Smooth muscle cell (in vitro differentiated cells): Measurements from ENCODE around the gene CDK18. TPM values are rescaled to one million over a fixed set of nuclear protein-coding genes. Genes with fewer than 3 reads are reported as not detected.

Experiments used
- DNase-seq: peaks from one replicate; lab custom pipeline; 2025; ENCODE audit not compliant: unreplicated experiment; lab: John Stamatoyannopoulos, UW
- H2AFZ ChIP-seq: fragments of 200-600 bp; sonication (generic); 2 replicates; pipeline ENCODE4 v1.6.0; 2016; ENCODE audit warnings: antibody characterized with exemption, low read depth, mild to moderate bottlenecking
- H3F3A ChIP-seq: fragments of 200-600 bp; sonication (generic); 2 replicates; pipeline ENCODE4 v1.6.0; 2017; ENCODE audit warnings: antibody characterized with exemption, low read depth
- H3K27ac ChIP-seq: fragments of 200-600 bp; sonication (generic); 2 replicates; pipeline ENCODE4 v1.5.1; 2016; ENCODE audit warnings: low read depth, mild to moderate bottlenecking
- H3K27me3 ChIP-seq: fragments of 200-600 bp; sonication (generic); 2 replicates; pipeline ENCODE4 v1.6.1; 2016; ENCODE audit warnings: low read depth, mild to moderate bottlenecking
- H3K36me3 ChIP-seq: fragments of 200-600 bp; sonication (generic); 2 replicates; pipeline ENCODE4 v1.5.1; 2016; ENCODE audit warnings: low read depth
- H3K4me1 ChIP-seq: fragments of 200-600 bp; sonication (generic); 2 replicates; pipeline ENCODE4 v1.5.1; 2016; ENCODE audit warnings: low read depth
- H3K4me2 ChIP-seq: fragments of 200-600 bp; sonication (generic); 2 replicates; pipeline ENCODE4 v1.6.0; 2016; ENCODE audit warnings: mild to moderate bottlenecking
- H3K4me3 ChIP-seq: fragments of 200-600 bp; sonication (generic); 2 replicates; pipeline ENCODE4 v1.5.1; 2016; ENCODE audit warnings: mild to moderate bottlenecking
- H3K79me2 ChIP-seq: fragments of 200-600 bp; sonication (generic); 2 replicates; pipeline ENCODE4 v1.6.0; 2016; ENCODE audit warnings: low read depth, mild to moderate bottlenecking
- H3K9ac ChIP-seq: fragments of 200-600 bp; sonication (generic); 2 replicates; pipeline ENCODE4 v1.6.0; 2016; ENCODE audit warnings: low read depth
- H3K9me3 ChIP-seq: fragments of 200-600 bp; sonication (generic); replicated peaks from 2 replicates; pipeline ENCODE4 v1.5.1; 2016; ENCODE audit warnings: low read depth
- H4K20me1 ChIP-seq: fragments of 200-600 bp; sonication (generic); 2 replicates; pipeline ENCODE4 v1.6.0; 2016; ENCODE audit warnings: low read depth
- CTCF ChIP-seq: fragments of 200-600 bp; sonication (generic); IDR thresholded peaks from 2 replicates; pipeline ENCODE4 v1.5.1; 2017; ENCODE audit warnings: borderline replicate concordance, mild to moderate bottlenecking, antibody characterized with exemption; ENCODE audit not compliant: insufficient read depth, poor library complexity, severe bottlenecking
- WGBS: methylation state at CpG from one replicate; pipeline ENCODE4 v1.1.7; 2016; ENCODE audit warnings: low lambda C conversion rate; 5-methylcytosine and 5-hydroxymethylcytosine counted together
- polyA plus RNA-seq: library from polyadenylated mRNA; unstranded; fragments of >200 nt; fragmentation: Nextera tagmentation; extraction: Ambion mirVana; gene quantifications from 2 replicates; pipeline ENCODE4 v1.2.1, GENCODE V29; 2016
- total RNA-seq: library from RNA; depleted of rRNA; stranded (reverse); fragments of >200 nt; gene quantifications from 2 replicates; pipeline ENCODE4 v1.2.3, GENCODE V29; 2014

The CDK18 gene
- total RNA-seq (3.5 and 6.1 TPM in 2 replicates), polyA plus RNA-seq (6.1 and 10.0 TPM in 2 replicates)

GRCh38 chr1:205504311-205505075, at the start of gene CDK18:
CDK18 (plus strand) TSS chr1:205504669; CDS start chr1:205523168, 18,499 bp downstream.
- Histone ChIP-seq H3K27me3 (no peaks in the 10 kb centered on the region), H3K36me3 (no peaks in the 10 kb centered on the region), H3K4me3 (peak within 1 kb of the TSS; percentile 81), H3F3A (no peaks in the 10 kb centered on the region), H3K79me2 (no peaks in the 10 kb centered on the region), H2AFZ (peak within 1 kb of the TSS; percentile 97), H3K4me1 (peaks cover 5% of the 10 kb centered on the region), H4K20me1 (peaks cover 3% of the 10 kb centered on the region), H3K9me3 (no peaks in the 10 kb centered on the region), H3K9ac (peak within 1 kb of the TSS; percentile 47), H3K4me2 (peak within 1 kb of the TSS; percentile 99), H3K27ac (no peak within 1 kb of the TSS)
- TF ChIP-seq CTCF, result no peak
- WGBS, result 4% methylated on average over 30 of the region's 42 CpGs
- DNase-seq, result peak; percentile 17

GRCh38 chr1:205454903-205455335, 49.5 kb upstream of the CDK18 start:
- H3F3A ChIP-seq, result no peaks in the 10 kb centered on the region
- H3K79me2 ChIP-seq, result no peaks in the 10 kb centered on the region
- no peaks in the 10 kb centered on the region for H4K20me1 ChIP-seq
- no peak for TF ChIP-seq CTCF
- H3K27ac ChIP-seq, result no peak overlapping the region
- no peaks in the 10 kb centered on the region for H3K9me3 ChIP-seq
- no peak for DNase-seq
- no peaks in the 10 kb centered on the region for H3K36me3 ChIP-seq
- H3K4me1 ChIP-seq, result peaks cover 38% of the 10 kb centered on the region
- peaks cover 70% of the 10 kb centered on the region for H3K27me3 ChIP-seq
- no peak overlapping the region for H2AFZ ChIP-seq
- 14% methylated on average over 6 of the region's 6 CpGs for WGBS
- H3K9ac ChIP-seq, result no peak overlapping the region
- no peak overlapping the region for H3K4me2 ChIP-seq
- no peak overlapping the region for H3K4me3 ChIP-seq

GRCh38 chr1:205455581-205456382, 48.7 kb upstream of the CDK18 start, which contains the start of gene BLACAT1:
BLACAT1 (minus strand) TSS chr1:205456045.
- peak within 1 kb of the TSS; percentile 81 for H3K4me2 ChIP-seq
- H3K9ac ChIP-seq, result no peak within 1 kb of the TSS
- DNase-seq, result no peak
- H3K27me3 ChIP-seq, result peaks cover 76% of the 10 kb centered on the region
- H3K36me3 ChIP-seq, result no peaks in the 10 kb centered on the region
- peak within 1 kb of the TSS; percentile 31 for H3K4me3 ChIP-seq
- no peaks in the 10 kb centered on the region for H3F3A ChIP-seq
- H3K79me2 ChIP-seq, result no peaks in the 10 kb centered on the region
- no peaks in the 10 kb centered on the region for H4K20me1 ChIP-seq
- TF ChIP-seq CTCF, result no peak
- H2AFZ ChIP-seq, result no peak within 1 kb of the TSS
- H3K27ac ChIP-seq, result no peak within 1 kb of the TSS
- H3K4me1 ChIP-seq, result peaks cover 32% of the 10 kb centered on the region
- 1% methylated on average over 53 of the region's 53 CpGs for WGBS
- no peaks in the 10 kb centered on the region for H3K9me3 ChIP-seq
